HepG2 (cell line): ENCODE measurements around the gene TSPAN18. TPM values are rescaled to one million over a fixed set of nuclear protein-coding genes. Genes with fewer than 3 reads are reported as not detected.

Experiments used
- ATAC-seq: fragments of 200-7000 bp; cut with Tn5 transposase; 3 replicates; pipeline ENCODE4 v1.9.1; 2020; ENCODE audit warnings: mild to moderate bottlenecking, moderate library complexity
- BruUV-seq: library from RNA; stranded (reverse); fragments of 400-500 nt; replicated peaks from 2 replicates; lab custom pipeline; 2021; lab: Mats Ljungman, UMichigan
- CTCF ChIA-PET: fragments of 300-600 bp; formaldehyde crosslinking; extraction: SDS; loops from one replicate; lab custom pipeline; 2021; ENCODE audit warnings: low total read pairs, inconsistent platforms, low intra/inter-chr PET ratio; lab: Yijun Ruan, JAX
- POLR2A ChIA-PET: fragments of 350-600 bp; sonication (Branson Sonifier 250); formaldehyde crosslinking; loops from one replicate; lab custom pipeline; 2020; ENCODE audit warnings: antibody characterized with exemption, inconsistent platforms; lab: Yijun Ruan, JAX
- DNase-seq: peaks from one replicate; pipeline ENCODE4 v3.0.0-alpha.2; 2015; ENCODE audit warnings: low spot score
- FAIRE-seq: peaks from 3 replicates; lab custom pipeline; 2011; peaks lifted over from hg19 to GRCh38; lab: Jason Lieb, UNC
- H2AFZ ChIP-seq: one replicate; pipeline ENCODE4 v1.6.1; 2011; ENCODE audit warnings: low read length, inconsistent platforms
- H3K27ac ChIP-seq: fragments of 300-600 bp; 3 replicates; pipeline ENCODE4 v1.8.0; 2011; ENCODE audit warnings: mixed run types, mild to moderate bottlenecking, mixed read lengths, low read length, inconsistent platforms; ENCODE audit not compliant: insufficient read depth; ENCODE audit errors: extremely low read length
- H3K27me3 ChIP-seq, 2 experiments: fragments of 200-600 bp in 1 of 2; 2 replicates in 1 of 2; 3 replicates in 1 of 2; pipeline versions ENCODE4 v1.6.0 to v1.8.0; 2011; ENCODE audit warnings: low read length in 2 of 2, mild to moderate bottlenecking in 2 of 2, moderate library complexity in 2 of 2, inconsistent platforms in 1 of 2; ENCODE audit not compliant: insufficient read depth in 2 of 2, control insufficient read depth in 1 of 2
- H3K36me3 ChIP-seq, 2 experiments: fragments of 200-600 bp in 1 of 2; replicated peaks in 1 of 2; 2 replicates in 1 of 2; 3 replicates in 1 of 2; pipeline versions ENCODE4 v1.5.1 to v1.8.0; 2011; ENCODE audit warnings: low read length in 2 of 2, inconsistent platforms in 1 of 2; ENCODE audit not compliant: insufficient read depth in 2 of 2, control insufficient read depth in 1 of 2
- H3K4me1 ChIP-seq: 2 replicates; pipeline ENCODE4 v1.5.1; 2012; ENCODE audit warnings: low read length, inconsistent platforms; ENCODE audit not compliant: insufficient read depth
- H3K4me2 ChIP-seq: 2 replicates; pipeline ENCODE4 v1.6.0; 2011; ENCODE audit warnings: low read depth, low read length, inconsistent platforms
- H3K4me3 ChIP-seq, 3 experiments: fragments of 200-600 bp in 1 of 3; sonication (generic), shearing (Covaris generic) in 1 of 3; replicated peaks in 1 of 3; 2 replicates each; pipeline ENCODE4 v1.5.1; 2011 to 2016; ENCODE audit warnings: low read length in 3 of 3, inconsistent platforms in 2 of 3, low read depth in 2 of 3, mild to moderate bottlenecking in 2 of 3, control low read depth in 1 of 3, mixed read lengths in 1 of 3; ENCODE audit not compliant: insufficient read depth in 1 of 3
- H3K79me2 ChIP-seq: one replicate; pipeline ENCODE4 v1.6.1; 2011; ENCODE audit warnings: low read length, inconsistent platforms; ENCODE audit not compliant: insufficient read depth
- H3K9ac ChIP-seq: 2 replicates; pipeline ENCODE4 v1.6.0; 2011; ENCODE audit warnings: mild to moderate bottlenecking, low read depth, low read length, inconsistent platforms; ENCODE audit not compliant: insufficient read depth
- H3K9me3 ChIP-seq: 2 replicates; pipeline ENCODE4 v1.5.1; 2012; ENCODE audit warnings: mild to moderate bottlenecking, low read length
- H4K20me1 ChIP-seq: 2 replicates; pipeline ENCODE4 v1.6.0; 2011; ENCODE audit warnings: inconsistent platforms, mild to moderate bottlenecking, low read length, moderate library complexity; ENCODE audit not compliant: insufficient read depth
- ARHGAP35 ChIP-seq: sonication (generic); formaldehyde crosslinking; IDR thresholded peaks from 2 replicates; pipeline ENCODE4 v1.9.0; 2022; ENCODE audit warnings: mild to moderate bottlenecking, inconsistent platforms, moderate library complexity, missing genetic modification reagents, borderline replicate concordance
- FOXK1 ChIP-seq: sonication (generic); formaldehyde crosslinking; IDR thresholded peaks from 2 replicates; pipeline ENCODE4 v1.4.0; 2020; ENCODE audit warnings: low read depth, missing genetic modification reagents, borderline replicate concordance
- ISL2 ChIP-seq: sonication (generic); formaldehyde crosslinking; IDR thresholded peaks from 2 replicates; pipeline ENCODE4 v1.5.0; 2020; ENCODE audit warnings: missing genetic modification reagents
- KIAA2018 ChIP-seq: sonication (generic); formaldehyde crosslinking; IDR thresholded peaks from 2 replicates; pipeline ENCODE4 v1.5.0; 2020; ENCODE audit warnings: mild to moderate bottlenecking, missing genetic modification reagents, borderline replicate concordance
- TBX2 ChIP-seq: sonication (generic); formaldehyde crosslinking; IDR thresholded peaks from 2 replicates; pipeline ENCODE4 v1.5.0; 2020; ENCODE audit warnings: missing genetic modification reagents, mild to moderate bottlenecking, borderline replicate concordance
- THAP8 ChIP-seq: sonication (generic); formaldehyde crosslinking; IDR thresholded peaks from 2 replicates; pipeline ENCODE4 v1.5.1; 2020; ENCODE audit warnings: missing genetic modification reagents, mild to moderate bottlenecking, borderline replicate concordance
- ZNF24 ChIP-seq: fragments of 450-650 bp; IDR thresholded peaks from 2 replicates; pipeline ENCODE4 v1.6.1; 2017; ENCODE audit warnings: antibody characterized with exemption, mild to moderate bottlenecking
- ZNF362 ChIP-seq: sonication (generic); formaldehyde crosslinking; IDR thresholded peaks from 2 replicates; pipeline ENCODE4 v1.4.0; 2020; ENCODE audit warnings: missing genetic modification reagents, mild to moderate bottlenecking, borderline replicate concordance
- WGBS: methylation state at CpG from one replicate; pipeline ENCODE4 v1.1.6; 2017; ENCODE audit warnings: low lambda C conversion rate; 5-methylcytosine and 5-hydroxymethylcytosine counted together
- in situ Hi-C: cut with HindIII; loops from 2 replicates; pipeline ENCODE4 v1.10.0; 2017; ENCODE audit warnings: low pct_unique_long_range_greater_than_20kb; ENCODE audit not compliant: extremely low pct_ligation_motif_present
- intact Hi-C: fragments of 100-400 bp; cut with micrococcal nuclease; formaldehyde crosslinking; loops from one replicate; pipeline ENCODE4 v1.10.0; 2022; ENCODE audit not compliant: unreplicated experiment
- polyA plus RNA-seq, 8 experiments: library from polyadenylated mRNA; depleted of rRNA in 3 of 8; stranded (reverse) in 7 of 8; unstranded in 1 of 8; fragments of >200 nt; fragmentation: Illumina TruSeq in 4 of 8; extraction: Trizol in 4 of 8; gene quantifications; 2 replicates each; pipeline versions ENCODE4 v1.2.1 to v1.2.3, GENCODE V29; 2011 to 2016; ENCODE audit warnings: low read depth in 4 of 8, missing spikeins in 1 of 8, mixed read lengths in 1 of 8; ENCODE audit not compliant: insufficient read depth in 1 of 8
- total RNA-seq, 5 experiments: library from RNA; depleted of rRNA; stranded (reverse); fragments of >200 nt; fragmentation: Illumina TruSeq; extraction: Trizol; gene quantifications; 2 replicates each; pipeline ENCODE4 v1.2.3, GENCODE V29; 2016; ENCODE audit warnings: low read depth in 1 of 5
- TF ChIP-seq, protein P1 (sequence below): sonication (generic); formaldehyde crosslinking; IDR thresholded peaks from 2 replicates; pipeline ENCODE4 v1.5.1; 2020; ENCODE audit warnings: missing genetic modification reagents, mild to moderate bottlenecking, borderline replicate concordance

Gene TSPAN18
- total and polyA plus RNA-seq, 2 of the 13 experiments (the other 11 are each of a cell fraction or from before 2014, with no cell fraction given): not detected

DNA sequence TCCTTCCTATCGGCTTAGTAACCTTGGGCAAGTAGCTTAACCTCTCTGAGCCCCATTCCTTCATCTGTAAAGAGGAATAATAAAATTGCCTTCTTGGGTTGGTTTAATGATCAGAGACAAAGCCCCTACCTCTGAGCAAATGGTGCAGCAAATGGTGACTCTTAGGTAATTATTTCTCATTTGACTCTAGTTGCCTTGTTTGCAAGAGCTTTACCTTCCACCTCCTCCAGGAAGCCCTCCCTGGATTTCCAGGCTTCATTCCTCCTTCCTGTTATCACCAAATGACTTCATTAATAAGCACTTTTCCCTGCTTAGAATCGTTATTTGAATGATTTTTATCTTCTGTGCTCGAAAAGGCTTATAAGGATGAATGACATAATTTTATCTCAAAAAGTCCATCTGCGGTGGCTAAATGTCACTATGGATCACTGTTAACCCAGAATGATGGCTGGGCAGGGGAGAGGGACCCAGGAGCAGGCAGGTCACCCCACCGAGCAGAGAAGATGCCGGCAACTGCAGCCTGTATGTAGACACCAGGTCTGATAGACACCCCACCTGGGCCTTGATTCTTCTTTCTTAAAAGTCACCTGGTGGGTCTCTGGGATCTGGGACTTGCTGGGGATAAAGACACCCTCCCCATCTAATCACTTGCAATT is 106.6 kb downstream of the TSPAN18 start (continued):
- TF ChIP-seq KIAA2018 (CRISPR knock-in tag) (no peak), ZNF24 (no peak)

DNA sequence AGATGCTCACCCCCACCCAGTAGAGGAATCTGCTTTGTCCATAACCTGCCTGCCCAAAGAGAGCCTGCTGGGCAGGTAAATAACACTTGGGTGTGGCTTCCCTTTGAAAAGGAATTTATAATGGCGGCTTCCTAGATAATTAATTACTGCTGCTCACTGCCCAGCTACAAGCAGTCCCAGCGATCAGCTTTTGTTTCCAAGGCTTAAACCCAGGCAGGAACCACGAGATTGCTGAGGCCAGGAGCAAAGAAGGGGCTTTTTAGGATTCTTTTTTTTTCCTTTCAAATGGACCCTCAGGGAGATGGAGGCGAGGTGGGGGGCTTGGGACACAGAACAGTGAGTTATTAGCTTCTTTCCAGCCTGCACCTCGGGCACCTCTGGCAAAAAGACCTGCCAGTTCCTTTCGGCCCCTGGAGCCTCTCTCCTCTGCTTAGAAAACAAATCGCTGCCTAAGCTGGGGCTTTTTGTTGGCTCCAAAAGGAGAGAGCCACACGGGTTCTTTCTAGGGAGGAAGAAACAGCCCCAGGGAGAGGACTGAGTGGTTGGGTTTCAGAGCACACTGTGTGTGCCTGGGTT is 107.2 kb downstream of the TSPAN18 start:
- CTCF ChIA-PET: no interaction called here
- Histone ChIP-seq H3K79me2 (no peaks in the 10 kb centered on the region), H3K4me1 (no peaks in the 10 kb centered on the region), H4K20me1 (no peaks in the 10 kb centered on the region), H2AFZ (no peak overlapping the region), H3K27me3 (peaks cover 0 to 12% of the 10 kb centered on the region in 2 experiments; a peak in 1 of 5 replicates), H3K9me3 (no peaks in the 10 kb centered on the region), H3K9ac (no peak overlapping the region), H3K4me3 (no peak overlapping the region), H3K27ac (no peak overlapping the region), H3K4me2 (no peak overlapping the region), H3K36me3 (no peaks in the 10 kb centered on the region)
- WGBS: 19% methylated on average over 6 of the region's 8 CpGs
- DNase-seq (no peak), FAIRE-seq (no peak), ATAC-seq (no peak)
- intact Hi-C loops (no loop called here), in situ Hi-C loops (no loop called here)
- POLR2A ChIA-PET: no interaction called here
- no TSS peak for BruUV-seq
- no peak for TF ChIP-seq ZNF362 (CRISPR knock-in tag)
- no peak for TF ChIP-seq ISL2
- TF ChIP-seq, protein P1, sequence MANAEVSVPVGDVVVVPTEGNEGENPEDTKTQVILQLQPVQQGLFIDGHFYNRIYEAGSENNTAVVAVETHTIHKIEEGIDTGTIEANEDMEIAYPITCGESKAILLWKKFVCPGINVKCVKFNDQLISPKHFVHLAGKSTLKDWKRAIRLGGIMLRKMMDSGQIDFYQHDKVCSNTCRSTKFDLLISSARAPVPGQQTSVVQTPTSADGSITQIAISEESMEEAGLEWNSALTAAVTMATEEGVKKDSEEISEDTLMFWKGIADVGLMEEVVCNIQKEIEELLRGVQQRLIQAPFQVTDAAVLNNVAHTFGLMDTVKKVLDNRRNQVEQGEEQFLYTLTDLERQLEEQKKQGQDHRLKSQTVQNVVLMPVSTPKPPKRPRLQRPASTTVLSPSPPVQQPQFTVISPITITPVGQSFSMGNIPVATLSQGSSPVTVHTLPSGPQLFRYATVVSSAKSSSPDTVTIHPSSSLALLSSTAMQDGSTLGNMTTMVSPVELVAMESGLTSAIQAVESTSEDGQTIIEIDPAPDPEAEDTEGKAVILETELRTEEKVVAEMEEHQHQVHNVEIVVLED (CRISPR knock-in tag): no peak
- TF ChIP-seq TBX2 (CRISPR knock-in tag): no peak
- TF ChIP-seq FOXK1 (CRISPR knock-in tag): no peak
- no peak for TF ChIP-seq THAP8 (CRISPR knock-in tag)
- no peak for TF ChIP-seq ARHGAP35
